Peyer's patch (tissue), 4 donors: Measurements from ENCODE around the gene GEMIN2.

Source experiments
- CTCF ChIP-seq, 6 experiments: fragments of 450-650 bp in 4 of 6; fragments of 200-600 bp in 2 of 6; sonication (generic) in 1 of 6; IDR thresholded peaks; one replicate each; pipeline ENCODE4 v1.5.1; 2017 to 2019; ENCODE audit warnings: antibody characterized with exemption in 6 of 6, mild to moderate bottlenecking in 3 of 6, moderate library complexity in 1 of 6
- POLR2A ChIP-seq, 2 donors: fragments of 450-650 bp; IDR thresholded peaks; one replicate each; pipeline ENCODE4 v1.5.1; 2017; ENCODE audit warnings: antibody characterized with exemption in 2 of 2, mild to moderate bottlenecking in 2 of 2, moderate library complexity in 2 of 2

DNA sequence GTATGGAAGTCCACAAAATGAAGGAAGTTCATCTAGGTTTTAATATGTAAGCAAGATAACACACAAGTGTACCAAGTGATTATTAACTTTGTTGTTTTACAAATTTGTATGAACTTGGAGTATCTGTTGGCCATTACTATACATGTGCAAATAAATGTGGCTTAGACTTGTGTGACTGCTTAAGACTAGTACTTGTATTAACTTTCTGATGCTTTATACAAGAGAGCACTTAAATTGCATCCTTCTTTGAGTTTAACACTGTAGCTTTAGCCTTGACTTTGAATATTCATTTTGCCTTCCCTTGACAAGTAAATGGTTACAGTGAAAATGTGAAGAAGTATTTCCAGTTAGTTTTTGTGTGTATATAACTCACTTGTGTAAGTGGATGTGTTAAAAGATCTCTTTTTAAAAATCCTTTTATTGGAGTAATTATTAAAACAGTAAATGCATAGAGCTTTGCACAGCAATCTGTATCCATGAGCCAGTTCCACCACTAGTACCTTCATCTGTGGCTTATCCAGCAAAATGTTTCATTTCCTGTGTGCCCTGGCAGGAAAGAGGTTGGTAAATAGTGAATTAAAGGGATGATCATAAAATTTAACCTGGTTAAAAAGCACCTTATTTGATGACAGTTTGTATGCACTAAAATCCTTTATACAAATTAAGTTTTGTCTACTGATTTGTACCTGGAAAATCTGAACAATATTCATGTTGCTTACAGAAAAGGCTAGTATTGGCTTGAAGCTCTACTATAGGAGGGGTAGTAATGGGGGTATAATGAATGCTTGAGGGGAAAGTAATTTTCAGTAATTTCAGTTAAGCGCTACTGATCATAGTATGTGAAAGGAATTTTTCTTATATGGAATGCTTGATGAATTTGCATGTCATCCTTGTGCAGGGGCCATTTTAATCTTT lies 68.9 kb downstream of the GEMIN2 start:
- no peak for TF ChIP-seq POLR2A (IDR thresholded peaks at IDR 0.05)
- TF ChIP-seq CTCF (IDR thresholded peaks at IDR 0.05): no peak
